GM10266 (cell line): ENCODE results near the gene LRRC53.

ENCODE experiments used
- DNase-seq: peaks from one replicate; pipeline ENCODE4 v3.0.0; 2012; ENCODE audit errors: extremely low spot score
- CTCF ChIP-seq: IDR thresholded peaks from 2 replicates; pipeline ENCODE4 v1.5.1; 2012; ENCODE audit warnings: mild to moderate bottlenecking, low read depth; ENCODE audit not compliant: control insufficient read depth, insufficient read depth; ENCODE audit errors: missing control alignments

Gene LRRC53, protein sequence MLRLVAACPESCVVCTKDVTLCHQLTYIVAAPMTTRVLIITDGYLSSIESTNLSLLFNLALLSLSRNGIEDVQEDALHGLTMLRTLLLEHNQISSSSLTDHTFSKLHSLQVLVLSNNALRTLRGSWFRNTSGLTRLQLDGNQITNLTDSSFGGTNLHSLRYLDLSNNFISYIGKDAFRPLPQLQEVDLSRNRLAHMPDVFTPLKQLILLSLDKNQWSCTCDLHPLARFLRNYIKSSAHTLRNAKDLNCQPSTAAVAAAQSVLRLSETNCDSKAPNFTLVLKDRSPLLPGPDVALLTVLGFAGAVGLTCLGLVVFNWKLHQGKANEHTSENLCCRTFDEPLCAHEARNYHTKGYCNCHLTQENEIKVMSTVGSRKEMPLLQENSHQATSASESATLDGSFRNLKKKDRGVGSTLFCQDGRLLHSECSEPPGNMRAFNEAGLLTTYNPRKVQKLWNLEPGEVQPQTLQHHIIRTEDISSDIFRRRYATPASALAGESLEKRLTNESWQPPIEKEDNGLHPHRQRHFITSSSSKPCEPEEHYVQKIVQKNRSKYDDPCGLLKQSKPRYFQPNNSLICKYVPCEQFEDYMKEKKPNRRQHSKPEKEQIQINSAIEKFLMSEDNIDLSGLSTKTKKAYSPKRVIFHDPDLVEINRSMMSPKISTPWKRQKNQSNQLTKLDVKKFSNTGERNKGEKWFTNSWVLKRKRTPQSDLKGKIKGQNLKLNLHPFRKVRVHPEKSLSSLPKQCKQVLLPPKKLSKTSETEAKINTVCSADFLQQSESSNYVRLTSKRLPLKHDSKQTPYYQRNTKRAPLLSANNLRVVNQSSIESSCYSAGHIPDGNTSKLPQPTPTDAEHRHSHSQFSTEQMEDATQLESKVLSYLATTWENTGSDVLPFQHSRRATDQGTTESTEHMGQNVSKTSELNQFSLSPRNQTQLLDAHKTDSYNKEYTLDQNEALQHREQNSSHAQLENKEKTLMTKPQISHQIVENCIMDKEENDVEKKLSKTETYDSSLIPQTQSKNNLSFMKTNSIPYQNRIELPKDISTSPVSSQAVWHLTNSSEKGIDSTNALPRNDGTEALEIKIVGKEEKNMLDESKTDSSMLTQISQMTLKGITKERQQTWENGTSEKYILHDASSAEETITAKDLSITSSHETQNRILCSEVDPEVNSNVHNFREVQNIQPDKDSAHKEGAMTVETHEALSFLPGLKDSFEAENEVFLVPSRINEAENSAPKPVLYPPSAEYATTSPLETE

DNA sequence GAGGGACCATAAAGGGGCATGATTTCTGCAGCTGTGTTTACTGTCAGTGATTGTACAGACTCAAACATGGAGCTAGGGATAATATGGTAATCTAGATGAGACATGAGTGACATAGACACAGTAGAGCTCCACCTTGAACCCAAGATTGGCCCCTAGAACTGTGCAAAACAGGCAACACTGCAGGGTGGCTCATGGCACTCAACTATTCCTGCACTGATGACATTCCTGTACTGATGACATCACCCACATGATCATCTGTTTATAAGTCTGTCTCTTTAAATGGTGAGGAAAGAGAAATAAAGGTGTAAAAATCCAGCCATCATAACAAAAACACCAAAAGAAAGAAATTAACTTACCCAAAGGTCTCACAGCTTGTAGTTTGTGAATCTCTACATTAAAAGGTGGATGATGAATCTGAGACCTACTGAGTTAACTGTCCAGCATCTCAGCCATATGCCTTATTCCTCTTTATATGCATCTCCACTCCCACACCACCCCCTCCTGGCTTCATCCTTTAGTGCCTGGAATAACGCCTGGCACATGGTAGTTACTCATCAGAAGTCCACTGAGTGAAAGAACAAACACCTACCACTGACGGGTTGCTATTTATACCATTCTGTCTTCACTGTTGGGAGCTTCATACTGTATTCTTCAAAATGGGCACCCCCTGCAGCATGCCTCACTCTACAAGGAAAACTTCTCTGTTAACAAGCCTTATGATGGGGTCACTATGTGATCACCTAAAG, at the start of gene LRRC53:
LRRC53 (minus strand) TSS at position 442 of the 746 bp plus-strand sequence. CDS start 29,262 bp downstream, outside the sequence.
- TF ChIP-seq CTCF: no peak
- DNase-seq: no peak

- no peak for TF ChIP-seq CTCF
- no peak for DNase-seq
These were observed 37.5 kb upstream of the LRRC53 start for GRCh38 chr1:74549932-74550331.

GRCh38 chr1:74548961-74549750, 36.7 kb upstream of the LRRC53 start:
- no peak for TF ChIP-seq CTCF
- DNase-seq: no peak

DNA sequence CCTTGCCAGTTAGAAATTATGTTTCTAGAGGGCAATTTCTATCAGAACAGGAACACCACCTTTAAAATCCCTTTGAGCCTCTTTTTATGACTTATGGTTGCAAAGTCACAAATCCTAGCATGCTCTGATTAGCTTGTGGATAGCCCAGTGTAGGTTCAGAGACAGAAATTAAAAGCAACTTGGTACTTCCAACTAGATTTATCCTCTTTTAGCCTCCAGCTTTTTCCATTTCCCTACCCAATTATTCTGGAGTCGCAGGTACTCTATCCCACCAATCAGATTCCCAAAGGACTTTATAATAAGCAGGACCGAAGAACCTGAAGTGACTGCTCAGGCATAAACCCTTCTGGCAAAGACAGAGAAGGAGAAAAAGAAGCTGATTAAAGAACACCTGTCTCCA, 33.4 kb upstream of the LRRC53 start:
- no peak for DNase-seq
- no peak for TF ChIP-seq CTCF

DNA sequence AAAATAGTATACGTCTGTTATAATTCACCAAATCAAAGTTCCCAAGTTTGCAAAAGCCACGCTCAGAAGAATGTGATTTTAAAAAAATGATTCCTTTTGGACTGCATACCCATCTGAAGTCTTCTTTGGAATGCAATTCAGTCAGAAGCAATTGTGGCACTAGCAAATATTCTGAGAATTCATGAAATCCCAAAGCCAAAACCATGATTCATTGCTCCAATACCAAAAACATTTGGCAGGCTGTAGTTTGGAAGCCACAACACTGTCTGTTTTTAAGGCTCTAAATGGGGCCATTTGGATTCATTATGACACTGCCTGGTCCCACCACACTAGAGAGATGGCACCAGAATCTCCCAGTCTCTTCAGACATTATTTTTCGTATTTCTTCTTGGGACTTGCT, 21.8 kb upstream of the LRRC53 start:
- DNase-seq: no peak
- TF ChIP-seq CTCF: no peak

DNA sequence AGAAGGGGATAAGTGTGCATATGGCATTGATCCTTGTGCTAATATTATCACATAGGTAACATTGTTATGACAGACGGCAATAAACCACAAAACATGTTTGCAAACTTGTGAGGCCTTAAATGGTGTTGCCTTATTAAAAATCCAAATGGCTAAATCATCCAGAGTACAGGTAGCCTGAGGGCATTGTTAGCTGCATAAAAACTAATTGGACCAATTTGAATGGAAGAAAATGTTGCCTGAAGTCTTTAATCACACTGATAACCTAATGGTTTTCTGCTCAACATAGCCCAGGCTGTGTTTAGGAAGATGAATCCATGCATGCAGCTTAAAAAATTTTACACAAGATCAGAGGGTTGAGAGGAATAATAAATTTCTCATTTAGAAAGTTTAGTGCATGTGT, 19.4 kb upstream of the LRRC53 start:
- no peak for TF ChIP-seq CTCF
- DNase-seq: no peak
